Dedifferentiated amniotic fluid mesenchymal stem cell (primary cell): ENCODE results near the gene AGRN.

ENCODE experiments used
- DNase-seq: peaks from one replicate; pipeline ENCODE4 v3.0.0-alpha.2; 2016; ENCODE audit errors: extremely low spot score

Gene AGRN

GRCh38 chr1:1081311-1082238 is 61.7 kb downstream of the AGRN start:
- DNase-seq: no peak

DNA sequence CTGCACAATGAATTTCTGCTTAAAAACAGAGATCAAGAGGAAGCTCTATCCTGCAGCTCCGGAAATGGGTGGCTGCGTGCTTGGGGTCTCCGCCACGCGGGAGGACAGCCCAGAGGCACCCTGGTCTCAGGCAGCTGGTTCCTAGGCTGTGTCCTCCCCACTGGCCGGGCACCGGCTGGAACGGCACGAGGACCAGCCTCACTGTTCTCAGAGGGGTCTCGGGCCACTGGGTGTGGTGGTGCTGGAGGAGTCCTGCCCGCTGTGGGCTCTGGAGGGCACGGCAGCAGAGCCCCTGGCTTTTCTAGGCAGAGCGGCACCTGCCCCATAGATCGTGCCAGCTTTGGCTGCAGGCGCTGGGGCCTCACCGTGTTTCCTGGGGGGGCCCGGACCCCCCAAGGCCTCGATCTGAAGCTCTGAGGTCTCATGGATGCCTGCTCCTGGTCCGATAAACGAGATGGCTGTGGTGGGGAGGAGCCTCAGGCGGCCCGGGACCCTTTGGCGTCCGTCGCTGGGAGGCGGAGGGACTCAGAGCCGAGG is 62.4 kb downstream of the AGRN start:
- no peak for DNase-seq

DNA sequence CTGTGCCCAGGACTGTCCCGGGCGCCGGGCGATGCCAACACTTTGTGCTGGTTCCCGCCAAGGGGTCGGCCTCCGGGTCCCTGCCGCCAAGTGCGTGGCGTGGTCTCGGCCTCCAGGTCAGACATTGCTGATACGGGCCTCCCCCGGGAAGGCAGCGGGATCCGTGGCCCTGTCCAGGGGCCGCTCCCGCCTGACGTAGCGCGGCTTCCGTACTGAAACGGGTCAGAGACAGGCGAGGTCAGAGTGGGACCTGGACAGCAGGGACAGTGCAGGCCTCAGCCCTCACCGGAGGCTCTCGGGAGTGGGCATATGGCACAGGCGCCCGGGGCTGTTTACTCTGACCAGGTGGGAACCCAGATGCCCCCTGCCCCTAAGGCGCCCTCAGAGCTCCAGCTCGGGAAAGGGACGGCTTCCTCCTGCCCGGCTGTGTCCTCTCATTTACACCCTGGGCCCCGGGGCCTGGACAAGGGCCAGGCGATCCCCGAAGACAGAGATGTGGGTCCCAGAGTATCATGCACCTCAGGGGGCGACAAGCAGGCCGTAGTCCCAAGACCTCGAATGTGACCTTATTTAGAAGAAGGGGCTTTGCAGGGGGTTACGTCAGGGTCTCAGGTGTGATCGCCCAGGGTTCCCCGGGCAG is 63.0 kb downstream of the AGRN start:
- no peak for DNase-seq

DNA sequence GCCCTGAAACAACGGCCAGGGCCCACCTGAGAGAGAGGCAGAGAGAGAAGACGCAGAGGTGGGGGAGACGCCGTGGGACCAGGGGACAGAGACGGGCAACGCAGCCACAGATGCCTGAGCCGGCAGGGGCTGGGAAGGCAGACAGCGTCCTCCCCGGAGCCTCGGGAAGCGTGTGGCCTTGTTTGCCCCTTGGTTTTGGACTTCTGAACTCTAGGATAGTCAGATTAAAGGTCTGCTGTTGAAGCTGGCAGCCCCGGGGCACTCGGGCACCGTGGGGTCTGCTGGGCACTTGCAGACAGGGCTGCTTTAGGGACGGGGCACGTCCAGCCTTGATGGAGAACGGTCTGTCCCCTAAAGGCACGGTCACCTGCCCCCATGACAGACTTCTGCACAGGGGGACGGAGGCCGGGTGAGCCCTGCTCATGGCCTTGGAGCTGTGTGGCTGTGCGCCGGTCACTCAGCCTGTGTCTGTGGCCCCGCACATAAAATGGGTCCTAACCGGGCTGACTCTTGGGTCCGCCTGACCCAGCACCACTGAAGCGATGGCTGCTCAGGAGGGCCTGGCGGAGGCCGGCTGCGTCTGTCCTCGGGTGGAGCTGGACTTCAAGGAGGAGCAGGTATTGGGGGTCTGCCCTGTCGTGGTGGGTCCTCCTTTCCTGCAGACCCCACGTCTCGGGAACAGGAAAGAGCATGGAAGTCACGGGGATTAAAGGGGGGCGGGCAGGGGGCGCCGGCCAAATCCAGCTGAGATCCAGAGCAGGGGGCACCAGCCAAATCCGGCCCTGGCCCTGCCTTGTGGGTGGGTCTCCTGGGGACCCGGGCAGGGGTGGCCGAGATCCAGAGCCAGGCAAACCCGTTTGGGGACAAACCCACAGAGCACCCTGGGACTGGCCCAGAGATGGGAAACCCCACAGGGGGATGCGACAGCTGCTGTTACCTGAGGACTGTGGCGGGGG is 63.8 kb downstream of the AGRN start:
- DNase-seq: no peak

DNA sequence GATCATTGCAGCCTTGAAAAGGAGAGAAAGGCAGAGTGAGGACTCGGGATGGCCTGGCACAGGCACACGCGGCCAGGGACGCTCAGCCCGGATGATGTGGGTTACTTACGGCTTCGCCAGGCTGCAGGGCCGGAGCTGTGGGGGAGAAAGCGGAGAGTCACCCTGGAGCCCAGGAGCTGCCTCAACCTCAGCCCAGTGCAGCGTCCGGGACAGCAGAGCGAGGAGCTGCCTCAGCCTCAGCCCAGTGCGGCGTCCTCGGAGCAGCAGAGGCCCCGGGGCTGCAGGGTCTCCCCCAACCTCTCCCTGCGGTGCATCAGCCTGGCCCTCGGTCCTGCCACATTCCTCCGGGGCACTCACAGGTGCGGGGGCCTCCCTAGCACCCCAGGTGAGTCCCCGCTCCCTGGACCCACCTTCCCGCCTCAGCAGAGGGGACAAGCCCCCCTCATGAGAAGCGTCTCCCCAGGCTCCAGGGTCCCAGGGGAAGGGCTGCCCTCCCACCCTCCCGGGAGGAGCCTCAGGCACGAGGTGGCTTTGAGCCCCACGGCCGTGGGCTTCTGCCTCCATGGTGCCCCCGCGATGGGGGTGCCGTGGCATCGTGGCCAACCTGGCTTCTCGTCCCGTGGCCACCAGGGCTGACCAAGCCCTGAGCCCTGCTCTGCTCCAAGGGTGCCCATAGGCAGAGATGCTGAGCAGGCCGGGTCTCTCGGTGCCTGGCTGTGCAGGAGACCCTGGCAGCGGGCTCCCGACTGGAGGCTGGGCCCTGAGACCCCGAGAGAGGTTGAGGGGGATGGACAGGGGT is 64.7 kb downstream of the AGRN start:
- no peak for DNase-seq

- no peak for DNase-seq
Measured at GRCh38 chr1:1085171-1085841, 65.4 kb downstream of the AGRN start.

DNA sequence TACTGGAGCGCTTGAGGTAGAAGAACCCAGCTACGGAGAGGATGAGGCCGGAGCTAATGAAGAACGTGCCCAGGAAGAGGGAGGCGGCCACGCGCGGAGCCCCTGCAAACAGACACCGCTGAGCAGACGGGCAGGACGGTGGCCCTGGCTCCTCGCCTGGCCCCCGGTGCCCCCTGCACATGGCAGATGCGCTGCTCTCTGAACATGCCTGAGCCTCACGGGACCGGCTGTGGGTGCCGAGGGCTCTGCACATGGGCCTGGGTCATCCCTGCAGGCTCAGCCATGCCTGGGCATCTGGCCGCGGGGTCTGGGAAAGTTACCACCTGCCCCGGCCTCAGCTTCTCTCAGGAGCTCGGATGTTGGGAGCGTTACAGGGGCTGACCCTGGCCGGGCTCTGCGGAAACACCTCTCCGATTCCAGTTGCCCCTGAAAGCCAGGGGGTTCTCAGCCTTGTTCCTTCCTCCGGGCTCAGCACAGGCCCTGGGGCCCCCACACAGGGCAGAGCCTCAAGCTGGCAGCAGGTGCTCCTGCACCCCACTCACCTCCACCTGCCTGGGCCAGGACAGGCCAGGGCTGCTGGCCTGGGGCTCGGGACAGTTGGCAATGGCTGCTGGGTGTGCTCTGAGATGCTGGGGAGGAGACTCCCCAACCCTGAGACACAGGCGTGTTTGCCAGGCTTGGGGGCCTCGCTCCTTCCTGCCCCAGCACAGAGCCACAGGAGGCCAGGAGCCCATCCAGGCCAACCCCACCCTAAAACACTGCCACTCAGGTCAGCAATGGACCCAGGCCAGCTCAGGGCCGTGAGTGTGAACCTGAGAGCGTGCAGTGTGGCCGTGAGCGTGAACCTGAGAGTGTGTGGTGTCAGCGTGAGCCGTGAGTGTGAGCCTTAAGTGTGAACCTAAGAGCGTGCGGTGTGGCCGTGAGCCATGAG is 66.3 kb downstream of the AGRN start:
- DNase-seq: no peak

- no peak for DNase-seq
Measured at GRCh38 chr1:1086911-1087341, 67.0 kb downstream of the AGRN start.

GRCh38 chr1:1087351-1088028 is 67.6 kb downstream of the AGRN start:
- no peak for DNase-seq

DNA sequence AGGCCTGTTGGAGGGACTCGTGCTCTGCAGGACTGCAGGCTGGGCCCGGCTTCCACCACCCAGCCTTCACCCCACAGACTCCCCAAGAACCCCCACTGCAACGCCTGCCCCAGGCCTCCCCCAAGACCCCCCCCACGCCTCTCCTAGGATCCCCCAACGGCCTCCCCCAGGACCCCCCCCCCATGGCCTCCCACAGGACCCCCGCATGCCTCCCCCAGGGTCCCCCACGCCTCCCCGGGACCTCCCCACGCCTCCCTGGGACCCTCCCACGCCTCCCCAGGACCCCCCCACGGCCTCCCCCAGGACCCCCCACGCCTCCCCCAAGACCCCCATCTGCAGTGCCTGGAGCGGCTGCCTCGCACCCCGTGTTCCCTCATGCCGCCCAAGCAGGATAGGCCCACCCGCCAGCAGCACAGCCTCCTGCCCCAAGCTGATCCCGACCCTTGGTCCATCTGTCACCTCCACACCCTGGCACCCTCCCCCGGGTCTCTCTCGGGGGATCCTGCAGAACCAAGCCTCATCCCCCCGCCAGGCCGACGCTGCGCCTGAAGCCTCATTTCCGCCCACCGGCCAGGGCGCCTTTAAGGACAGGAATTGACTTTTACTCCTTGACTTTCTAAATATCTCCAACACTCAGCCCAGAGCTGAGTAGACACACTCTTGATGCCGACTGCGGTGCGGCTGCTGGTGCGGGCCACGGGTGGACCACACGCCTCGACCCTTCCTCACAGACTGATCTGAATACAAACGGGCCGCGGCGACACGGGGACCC is 68.3 kb downstream of the AGRN start:
- DNase-seq: no peak

- no peak for DNase-seq
Measured at GRCh38 chr1:1088801-1089680, 69.1 kb downstream of the AGRN start.

DNA sequence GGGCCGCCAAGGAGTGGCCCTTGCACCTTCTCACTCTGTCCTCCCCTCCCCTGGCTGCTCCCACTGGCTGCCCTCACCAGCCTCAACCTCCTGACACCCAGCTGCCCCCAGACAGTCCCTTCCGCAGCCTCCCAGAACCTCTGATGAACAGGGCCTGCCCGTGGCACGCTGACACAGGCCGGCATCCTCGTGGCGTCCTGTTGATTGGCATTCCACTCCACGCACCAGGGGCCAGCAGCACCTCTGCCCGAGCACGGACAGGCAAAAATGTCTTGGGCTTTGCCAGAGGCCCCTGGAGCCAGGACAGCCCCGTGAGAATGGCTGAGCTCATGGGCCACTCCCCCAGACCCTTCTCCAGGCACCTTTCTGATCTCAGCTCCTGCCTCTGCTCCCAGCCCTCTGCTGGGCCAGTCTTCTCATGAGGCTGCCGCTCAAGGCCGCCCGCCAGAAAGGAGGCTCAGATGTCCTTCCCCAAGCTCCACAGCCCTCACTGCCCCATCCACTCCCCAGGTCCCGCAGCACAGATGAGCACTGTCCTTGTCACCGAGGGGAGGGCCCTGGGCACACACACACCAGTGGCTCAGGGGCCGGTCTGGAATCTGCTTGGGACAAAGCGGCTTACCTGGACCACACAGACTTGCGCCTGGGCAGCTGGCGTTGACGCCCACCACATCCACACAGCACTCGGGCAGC is 70.0 kb downstream of the AGRN start:
- no peak for DNase-seq

DNA sequence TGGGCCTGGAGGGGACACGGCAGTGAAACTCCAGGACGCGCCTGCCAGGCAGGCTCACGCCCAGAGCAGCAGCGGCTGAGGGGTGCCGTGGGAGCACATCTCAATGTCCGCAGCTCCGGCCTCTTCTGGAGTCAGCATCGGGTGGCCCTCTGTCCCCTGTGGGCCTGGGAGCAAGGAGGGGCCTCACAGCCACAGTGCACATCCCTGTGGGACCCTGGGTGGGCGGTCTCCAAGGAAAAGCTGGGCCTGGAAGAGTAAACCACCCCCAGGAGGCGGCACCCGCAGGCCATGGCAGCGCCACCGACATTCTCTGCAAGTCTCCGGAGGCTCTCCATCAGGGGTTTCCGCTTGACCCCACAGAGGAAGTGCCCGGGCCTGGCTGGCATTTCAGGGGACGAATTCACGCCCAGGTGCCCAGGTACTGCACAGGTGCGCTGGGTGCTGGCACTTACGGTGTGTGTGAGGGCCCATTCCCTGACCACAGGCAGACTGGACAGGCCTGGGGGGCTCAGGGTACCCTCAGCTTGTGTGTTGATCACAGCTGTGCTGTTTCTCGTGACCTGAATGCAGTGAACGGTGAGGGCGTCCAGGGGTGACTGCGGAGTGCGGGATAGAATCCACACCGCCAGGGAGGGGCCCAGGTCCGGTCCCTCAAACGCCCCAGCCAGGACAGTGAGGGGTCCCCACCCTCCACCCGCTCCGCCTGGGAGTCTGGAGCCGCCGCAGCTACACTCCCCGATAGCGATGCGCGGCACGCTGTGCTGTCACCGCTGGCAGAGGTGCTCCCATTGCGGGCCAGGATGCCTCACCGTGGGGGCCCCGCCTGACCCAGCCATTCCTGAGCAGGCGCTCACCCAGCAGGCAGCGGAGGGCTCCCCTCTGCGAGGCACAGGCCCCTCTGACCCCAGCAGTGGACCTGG is 70.8 kb downstream of the AGRN start:
- DNase-seq: no peak

- DNase-seq: no peak
Measured at GRCh38 chr1:1091344-1092148, 71.6 kb downstream of the AGRN start.
